Fibroblast of the aortic adventitia (primary cell): ENCODE data around the gene ZNF462. TPM values are rescaled to one million over a fixed set of nuclear protein-coding genes. Genes with fewer than 3 reads are reported as not detected.
A peak's percentile ranks its signal among the peaks of the same experiment; 100 is the strongest.

Source experiments
- DNase-seq: peaks from one replicate; pipeline ENCODE4 v3.0.0-alpha.2; 2010; ENCODE audit warnings: low read depth
- H3K4me3 ChIP-seq: 2 replicates; pipeline ENCODE4 v1.5.1; 2011; ENCODE audit warnings: low read depth, mild to moderate bottlenecking, control low read depth, low read length, moderate library complexity
- total RNA-seq: library from RNA; depleted of rRNA; stranded (reverse); fragments of >200 nt; gene quantifications from 2 replicates; pipeline ENCODE4 v1.2.3, GENCODE V29; 2012; ENCODE audit warnings: low replicate concordance
- TF ChIP-seq, protein P1 (sequence below): IDR thresholded peaks from 2 replicates; pipeline ENCODE4 v1.5.1; 2011; ENCODE audit warnings: mild to moderate bottlenecking, low read length, control low read depth, inconsistent platforms; ENCODE audit not compliant: insufficient read depth

ZNF462 gene
- total RNA-seq, 1 donor = 9.1 TPM

DNA sequence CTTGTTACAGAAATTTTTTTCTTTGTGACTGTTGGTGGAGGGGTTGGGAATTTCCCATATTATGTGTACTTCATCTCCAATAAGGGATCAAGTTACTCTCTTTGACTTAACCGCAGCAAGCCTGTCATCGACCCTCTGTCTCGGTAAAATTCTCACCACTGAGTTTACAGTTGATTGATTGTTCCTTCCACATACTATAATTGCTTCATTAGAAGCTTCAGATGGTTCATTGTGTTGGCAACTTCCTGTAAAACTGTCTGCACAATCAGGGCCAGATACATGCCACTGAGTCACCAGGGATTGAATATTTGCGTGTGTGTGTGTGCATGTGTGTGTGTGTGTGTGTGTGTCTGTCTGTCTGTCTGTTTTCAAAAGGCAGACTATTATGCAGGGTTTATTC lies 176.6 kb downstream of the ZNF462 start:
- DNase-seq = peak; percentile 17
- TF ChIP-seq, protein P1, sequence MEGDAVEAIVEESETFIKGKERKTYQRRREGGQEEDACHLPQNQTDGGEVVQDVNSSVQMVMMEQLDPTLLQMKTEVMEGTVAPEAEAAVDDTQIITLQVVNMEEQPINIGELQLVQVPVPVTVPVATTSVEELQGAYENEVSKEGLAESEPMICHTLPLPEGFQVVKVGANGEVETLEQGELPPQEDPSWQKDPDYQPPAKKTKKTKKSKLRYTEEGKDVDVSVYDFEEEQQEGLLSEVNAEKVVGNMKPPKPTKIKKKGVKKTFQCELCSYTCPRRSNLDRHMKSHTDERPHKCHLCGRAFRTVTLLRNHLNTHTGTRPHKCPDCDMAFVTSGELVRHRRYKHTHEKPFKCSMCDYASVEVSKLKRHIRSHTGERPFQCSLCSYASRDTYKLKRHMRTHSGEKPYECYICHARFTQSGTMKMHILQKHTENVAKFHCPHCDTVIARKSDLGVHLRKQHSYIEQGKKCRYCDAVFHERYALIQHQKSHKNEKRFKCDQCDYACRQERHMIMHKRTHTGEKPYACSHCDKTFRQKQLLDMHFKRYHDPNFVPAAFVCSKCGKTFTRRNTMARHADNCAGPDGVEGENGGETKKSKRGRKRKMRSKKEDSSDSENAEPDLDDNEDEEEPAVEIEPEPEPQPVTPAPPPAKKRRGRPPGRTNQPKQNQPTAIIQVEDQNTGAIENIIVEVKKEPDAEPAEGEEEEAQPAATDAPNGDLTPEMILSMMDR = no peak
- H3K4me3 ChIP-seq = no peak overlapping the region

DNA sequence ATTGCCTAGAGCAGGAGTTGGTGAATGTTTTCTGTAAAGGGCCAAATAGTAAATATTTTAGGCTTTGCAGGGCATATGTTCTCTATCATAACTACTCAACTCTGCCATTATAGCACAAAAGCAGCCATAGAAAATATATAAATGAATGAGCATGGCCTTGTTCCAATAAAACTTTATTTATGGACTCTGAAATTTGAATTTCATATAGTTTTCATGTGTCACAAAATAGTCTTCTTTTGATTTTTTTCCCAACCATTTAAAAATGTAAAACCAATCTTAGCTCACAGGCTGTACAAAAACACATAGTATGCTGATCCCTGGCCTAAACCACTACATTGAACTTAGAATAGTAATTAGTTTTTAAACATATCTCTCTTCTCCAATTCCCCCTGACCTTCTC lies 179.6 kb downstream of the ZNF462 start:
- no peak for DNase-seq
- H3K4me3 ChIP-seq = no peak overlapping the region
- TF ChIP-seq, protein P1 = no peak

DNA sequence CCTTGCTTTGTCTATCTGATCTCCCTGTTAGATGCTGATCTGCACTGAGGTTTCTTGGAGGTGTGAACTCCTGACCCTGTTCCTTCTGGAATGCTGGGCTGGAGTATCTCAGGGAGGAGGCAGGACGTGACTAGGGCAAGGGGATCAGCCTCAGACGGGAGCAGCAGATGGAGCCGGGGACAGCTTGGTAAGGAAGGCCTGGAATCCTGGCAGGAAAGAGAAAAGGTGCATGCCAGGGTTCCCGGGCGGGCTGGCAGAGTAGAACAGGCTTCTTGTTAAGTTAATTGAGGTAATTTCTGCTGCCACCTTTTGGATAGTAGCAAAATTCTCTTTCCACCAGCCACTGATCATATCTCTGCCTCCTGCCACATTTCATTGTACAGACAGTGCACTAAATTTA lies 180.9 kb downstream of the ZNF462 start:
- peak; percentile 3 for DNase-seq
- H3K4me3 ChIP-seq = no peak overlapping the region
- TF ChIP-seq, protein P1 = no peak

DNA sequence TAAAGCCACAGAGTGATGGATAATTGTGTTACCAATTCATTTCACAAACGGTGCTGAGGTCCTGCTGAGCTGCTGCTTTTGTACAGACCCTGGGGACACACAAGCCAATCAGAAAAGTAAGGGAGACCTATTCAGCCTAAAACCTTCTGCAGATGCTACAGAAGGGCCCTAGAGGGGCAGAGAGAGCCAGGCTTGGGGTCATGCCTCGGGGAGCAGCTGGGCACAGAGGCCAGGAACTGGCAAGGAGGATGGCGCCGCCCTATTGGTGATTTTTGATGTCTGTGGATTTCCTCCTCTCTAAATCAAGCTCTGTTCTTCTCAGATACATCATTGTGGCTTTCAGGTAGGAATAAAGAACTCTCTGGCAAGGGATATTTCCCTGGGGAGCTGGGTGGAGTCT lies 181.9 kb downstream of the ZNF462 start:
- TF ChIP-seq, protein P1 = no peak
- H3K4me3 ChIP-seq = no peak overlapping the region
- no peak for DNase-seq

DNA sequence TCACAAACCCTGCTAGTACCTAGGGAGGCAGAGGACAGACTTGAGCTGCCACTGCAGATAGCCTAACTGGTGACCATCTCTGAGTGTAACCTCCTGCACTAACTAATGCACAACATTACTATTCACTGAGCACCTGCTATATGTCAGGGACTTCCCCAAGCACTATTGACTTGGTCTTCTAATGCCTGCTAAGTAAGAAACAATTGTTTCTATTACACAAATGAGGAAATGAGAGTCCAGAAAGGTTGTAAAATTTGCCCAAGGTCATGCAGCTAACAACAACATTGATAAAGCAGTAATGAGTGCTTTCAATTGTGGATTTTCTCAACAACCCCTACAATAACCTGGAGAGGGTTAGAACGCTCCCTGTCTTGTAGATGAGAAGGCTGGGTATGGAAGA lies 183.7 kb downstream of the ZNF462 start:
- TF ChIP-seq, protein P1 = no peak
- DNase-seq = no peak
- H3K4me3 ChIP-seq = no peak overlapping the region

DNA sequence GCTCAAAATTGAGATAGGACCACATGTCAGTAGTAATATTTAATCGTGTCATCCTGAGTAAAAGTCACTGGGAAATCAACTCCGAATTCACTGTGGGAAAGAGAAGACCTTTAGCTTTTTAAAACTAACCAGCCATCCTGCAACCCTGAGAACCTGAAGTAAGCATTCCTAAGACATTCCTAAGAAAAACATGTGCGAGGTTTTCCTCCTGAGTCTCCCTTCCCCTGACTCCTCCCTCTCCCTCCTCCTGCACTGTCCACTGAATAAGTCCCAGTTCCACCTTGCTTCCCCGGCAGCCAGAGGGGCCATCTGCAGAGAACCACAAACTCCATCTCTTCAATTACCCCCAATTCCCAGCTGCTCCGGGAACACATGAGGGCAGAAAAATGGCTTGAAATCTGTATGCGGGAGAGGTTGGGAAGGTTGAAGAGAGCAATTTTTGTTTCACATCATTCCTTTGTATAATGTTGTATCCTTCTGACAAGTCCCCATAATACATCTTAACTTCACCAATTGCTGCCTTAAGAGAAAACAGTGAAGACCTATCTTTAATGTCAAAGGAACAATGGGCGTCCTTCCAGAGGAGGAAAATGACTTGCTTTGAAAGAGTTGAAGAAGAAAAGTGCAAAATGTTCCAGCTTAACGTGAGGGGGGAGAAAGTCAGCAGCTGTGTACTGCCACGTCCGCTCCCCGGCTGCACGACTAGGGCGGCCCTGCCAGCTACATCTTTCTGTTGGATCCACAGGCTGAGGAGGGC lies 186.3 kb downstream of the ZNF462 start:
- DNase-seq = no peak
- TF ChIP-seq, protein P1 = no peak
- H3K4me3 ChIP-seq = no peak overlapping the region

DNA sequence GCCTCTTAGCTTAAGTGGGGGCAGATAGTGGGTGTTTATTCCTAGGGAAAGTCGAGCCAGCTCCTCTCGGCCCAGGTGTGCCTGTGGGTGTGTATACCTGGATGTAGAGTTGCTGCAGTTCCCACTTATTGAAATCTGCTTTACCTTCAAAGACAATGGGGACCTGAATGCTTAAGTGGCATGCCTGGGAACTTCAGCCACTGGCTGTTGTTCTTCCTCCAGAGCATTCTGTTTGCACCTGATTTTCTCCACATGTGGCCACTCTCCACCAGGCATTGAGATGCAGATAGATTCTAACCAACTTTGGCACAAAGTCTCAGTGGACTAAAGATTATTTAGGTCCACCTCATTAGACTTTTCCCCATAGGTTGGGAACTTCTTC lies 186.8 kb downstream of the ZNF462 start:
- TF ChIP-seq, protein P1 = no peak
- no peak overlapping the region for H3K4me3 ChIP-seq
- DNase-seq = no peak
